ENCODE measurements around the gene RMDN2. TPM values are rescaled to one million over a fixed set of nuclear protein-coding genes. Genes with fewer than 3 reads are reported as not detected.

RMDN2 gene
- total RNA-seq (ENCODE audit: low replicate concordance) = 9.6 and 14.9 TPM in 2 replicates

GRCh38 chr2:37925063-37925897 is at the start of gene RMDN2:
RMDN2 (plus strand) TSS chr2:37925287; CDS start chr2:37929278, 3,991 bp downstream.
- peak within 1 kb of the TSS; percentile 76 for H3K4me3 ChIP-seq (ENCODE audit: low read depth, low read length)
- TF ChIP-seq CTCF (IDR thresholded peaks at IDR 0.05; ENCODE audit: insufficient read depth, low read length) = no peak
- DNase-seq (ENCODE audit: low read depth) = peak; percentile 86

GRCh38 chr2:37875403-37875906 is 49.6 kb upstream of the RMDN2 start:
- no peak for DNase-seq (ENCODE audit: low read depth)
- no peak overlapping the region for H3K4me3 ChIP-seq (ENCODE audit: low read depth, low read length)
- TF ChIP-seq CTCF (IDR thresholded peaks at IDR 0.05; ENCODE audit: insufficient read depth, low read length) = no peak

GRCh38 chr2:37876227-37876626 is 48.9 kb upstream of the RMDN2 start:
- no peak overlapping the region for H3K4me3 ChIP-seq (ENCODE audit: low read depth, low read length)
- no peak for TF ChIP-seq CTCF (IDR thresholded peaks at IDR 0.05; ENCODE audit: insufficient read depth, low read length)
- DNase-seq (ENCODE audit: low read depth) = no peak

GRCh38 chr2:37877457-37878315 is 47.4 kb upstream of the RMDN2 start:
- TF ChIP-seq CTCF (IDR thresholded peaks at IDR 0.05; ENCODE audit: insufficient read depth, low read length) = peak; percentile 54
- H3K4me3 ChIP-seq (ENCODE audit: low read depth, low read length) = no peak overlapping the region
- DNase-seq (ENCODE audit: low read depth) = peak; percentile 77

GRCh38 chr2:37878536-37878935 is 46.6 kb upstream of the RMDN2 start:
- no peak for DNase-seq (ENCODE audit: low read depth)
- no peak overlapping the region for H3K4me3 ChIP-seq (ENCODE audit: low read depth, low read length)
- TF ChIP-seq CTCF (IDR thresholded peaks at IDR 0.05; ENCODE audit: insufficient read depth, low read length) = no peak

- no peak for DNase-seq (ENCODE audit: low read depth)
- no peak overlapping the region for H3K4me3 ChIP-seq (ENCODE audit: low read depth, low read length)
- TF ChIP-seq CTCF (IDR thresholded peaks at IDR 0.05; ENCODE audit: insufficient read depth, low read length) = peak; percentile 9
Measured at GRCh38 chr2:37880551-37880950, 44.5 kb upstream of the RMDN2 start.
